ENCODE data around the gene LLGL2. TPM values are rescaled to one million over a fixed set of nuclear protein-coding genes. Genes with fewer than 3 reads are reported as not detected.
"Not testable (repeated sequence)": the region's sequence is repeated elsewhere in the genome, so short reads cannot be mapped to it uniquely, and the experiment has no call there.

The LLGL2 gene
- total RNA-seq, 1 experiment from 2014 or later = 0.06 TPM

DNA sequence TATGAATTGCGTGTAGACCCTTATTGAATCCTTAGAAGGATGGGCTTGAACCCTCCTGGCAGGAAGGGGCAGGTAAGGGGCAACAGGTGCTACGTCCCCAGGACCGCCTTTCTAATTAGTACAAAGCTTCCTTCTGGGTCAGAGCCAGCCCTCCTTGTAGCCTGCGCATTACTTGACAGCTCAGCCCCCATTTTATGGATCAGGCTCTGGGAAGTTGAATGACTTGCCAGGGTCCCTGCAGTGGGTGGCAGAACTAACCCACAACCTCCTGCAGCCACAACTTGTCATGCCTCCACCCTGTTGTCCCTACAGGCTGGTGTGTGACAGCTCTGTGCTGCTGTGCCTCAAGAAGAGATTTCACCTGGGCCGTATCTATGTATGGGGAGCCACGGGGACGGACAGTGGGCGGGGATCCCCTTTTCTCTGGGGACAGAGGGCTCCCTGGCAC is 64.8 kb downstream of the LLGL2 start:
- no peak for DNase-seq (ENCODE audit: low read depth)

DNA sequence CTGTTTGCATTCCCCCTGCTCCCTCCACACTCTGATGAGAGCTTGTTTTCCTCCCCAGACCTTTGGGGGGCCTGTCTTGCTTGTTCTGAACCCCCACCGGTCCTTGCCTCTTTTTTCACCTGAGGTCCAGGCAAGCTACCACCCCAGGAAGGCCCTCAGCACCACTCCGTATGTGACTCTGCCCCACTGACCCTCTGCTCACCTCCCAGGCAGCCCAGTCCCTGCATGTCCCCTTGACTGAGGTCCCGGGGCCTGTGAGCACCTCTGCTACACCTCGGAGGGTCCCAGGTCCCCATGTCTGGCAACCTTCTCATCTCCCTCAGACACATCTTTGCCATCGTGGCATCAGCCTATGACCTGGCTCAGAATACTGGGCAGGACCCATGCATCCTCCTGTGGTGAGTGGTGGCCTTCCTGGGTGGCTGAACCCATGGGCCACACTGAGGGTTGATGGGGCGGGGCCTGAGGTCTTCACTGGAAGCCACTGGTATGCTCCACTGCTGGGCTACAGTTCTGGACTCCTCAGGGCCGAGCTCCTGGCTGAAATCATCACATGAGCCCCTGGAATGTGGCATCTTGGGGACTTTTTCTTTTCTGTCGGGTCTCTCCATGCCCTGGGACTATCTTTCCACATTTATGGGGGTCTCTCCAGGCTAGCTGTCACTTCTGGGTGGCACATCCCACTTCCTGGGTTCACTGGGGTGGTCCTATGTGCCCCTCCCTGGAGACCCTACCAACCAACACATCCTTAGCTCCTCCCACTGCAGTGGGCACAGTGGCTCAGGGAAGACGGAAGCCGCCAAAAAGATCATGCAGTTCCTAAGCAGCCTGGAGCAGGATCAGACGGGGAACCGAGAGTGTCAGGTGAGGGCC is 65.6 kb downstream of the LLGL2 start:
- no peak for DNase-seq (ENCODE audit: low read depth)

DNA sequence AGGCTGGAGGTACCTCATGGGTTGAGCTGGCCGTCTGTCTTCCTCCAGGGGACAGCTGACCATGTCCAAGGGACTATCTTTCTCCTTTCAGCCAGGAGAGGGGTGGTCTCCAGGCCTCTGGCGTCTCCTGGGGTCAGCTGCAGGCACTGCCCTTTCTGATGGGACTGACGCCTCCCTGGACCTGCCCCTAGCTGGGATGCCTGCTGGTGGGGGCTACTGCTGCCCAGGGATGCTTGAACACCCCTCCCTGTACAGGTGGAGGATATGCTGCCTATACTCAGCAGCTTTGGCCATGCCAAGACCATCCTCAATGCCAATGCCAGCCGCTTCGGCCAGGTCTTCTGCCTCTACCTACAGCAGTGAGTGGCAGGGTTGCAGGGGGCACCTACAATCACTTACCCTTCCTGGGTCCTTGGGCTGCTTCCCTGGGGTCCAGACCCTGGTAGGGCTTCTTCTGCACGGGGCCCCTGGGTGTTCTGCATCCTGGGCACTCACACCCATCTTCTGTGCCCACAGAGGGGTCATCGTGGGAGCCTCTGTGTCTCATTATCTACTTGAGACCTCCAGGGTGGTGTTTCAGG is 66.3 kb downstream of the LLGL2 start:
- DNase-seq (ENCODE audit: low read depth) = no peak

DNA sequence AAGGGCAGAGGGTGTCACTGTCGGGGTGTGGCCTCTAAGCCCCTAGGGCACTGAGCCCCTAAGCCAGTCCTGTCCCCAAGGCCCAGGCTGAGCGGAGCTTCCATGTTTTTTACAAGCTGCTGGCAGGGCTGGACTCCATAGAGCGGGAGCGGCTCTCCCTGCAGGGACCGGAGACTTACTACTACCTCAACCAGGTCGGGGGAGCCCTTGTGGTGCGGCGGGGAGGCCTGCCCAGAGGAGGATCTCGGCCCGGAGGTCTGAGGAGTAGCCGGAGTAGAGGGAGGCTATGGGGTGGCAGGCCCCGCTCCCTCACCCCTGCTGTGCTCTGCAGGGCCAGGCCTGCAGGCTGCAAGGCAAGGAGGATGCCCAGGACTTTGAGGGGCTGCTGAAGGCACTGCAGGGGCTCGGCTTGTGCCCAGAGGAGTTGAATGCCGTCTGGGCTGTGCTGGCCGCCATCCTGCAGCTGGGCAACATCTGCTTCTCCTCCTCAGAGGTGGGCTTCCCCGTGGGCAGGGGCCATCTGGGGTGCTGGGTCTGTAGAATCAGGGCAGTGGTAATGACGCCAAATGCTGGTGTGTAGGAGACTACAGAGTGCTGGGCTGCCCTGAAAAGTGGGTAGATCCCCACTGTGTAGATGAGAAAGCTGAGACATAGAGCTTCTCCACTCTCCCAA is 67.0 kb downstream of the LLGL2 start:
- DNase-seq (ENCODE audit: low read depth) = no peak

DNA sequence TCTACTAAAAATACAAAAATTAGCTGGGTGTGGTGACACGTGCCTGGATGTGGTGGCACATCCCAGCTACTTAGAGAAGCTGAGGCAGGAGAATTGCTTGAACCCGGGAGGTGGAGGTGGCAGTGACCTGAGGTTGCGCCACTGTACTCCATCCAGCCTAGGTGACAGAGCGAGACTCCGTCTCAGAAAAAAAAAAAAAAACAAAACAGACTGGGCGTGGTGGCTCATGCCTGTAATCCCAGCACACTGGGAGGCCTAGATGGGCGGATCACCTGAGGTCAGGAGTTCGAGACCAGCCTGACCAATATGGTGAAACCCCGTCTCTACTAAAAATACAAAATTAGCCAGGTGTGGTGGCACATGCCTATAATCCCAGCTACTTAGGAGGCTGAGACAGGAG is 67.9 kb downstream of the LLGL2 start:
- not testable (repeated sequence) for DNase-seq (ENCODE audit: low read depth)

DNA sequence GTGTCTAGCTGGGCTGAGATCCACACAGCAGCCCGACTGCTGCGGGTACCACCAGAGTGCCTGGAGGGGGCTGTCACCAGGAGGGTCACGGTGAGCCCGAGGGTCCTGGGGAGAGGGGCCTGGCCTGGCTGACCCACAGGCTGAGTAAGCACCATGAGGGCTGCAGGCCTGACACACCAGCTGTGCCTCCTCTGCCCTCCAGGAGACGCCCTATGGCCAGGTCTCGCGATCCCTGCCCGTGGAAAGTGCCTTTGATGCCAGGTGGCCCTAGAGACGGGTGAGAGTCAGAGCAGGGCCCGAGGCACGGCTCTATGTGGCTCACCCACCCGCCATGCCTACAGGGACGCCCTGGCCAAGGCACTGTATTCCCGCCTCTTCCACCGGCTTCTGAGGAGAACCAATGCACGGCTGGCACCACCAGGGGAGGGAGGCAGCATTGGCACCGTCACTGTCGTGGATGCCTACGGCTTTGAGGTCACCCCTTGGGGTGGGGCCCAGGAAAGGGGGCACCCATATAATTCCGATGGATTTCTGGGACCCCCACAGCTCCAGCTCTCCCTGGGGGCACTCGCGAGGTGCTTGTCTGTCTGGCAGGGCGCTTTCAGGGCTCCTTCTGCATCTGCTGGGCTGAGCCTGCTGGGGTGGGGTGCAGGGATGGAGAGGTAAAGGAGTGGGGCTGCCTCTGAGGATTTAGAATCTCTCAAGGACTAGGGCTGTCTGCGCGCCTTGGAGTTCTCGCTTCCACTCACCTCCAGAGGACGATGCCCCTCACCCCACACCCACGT is 69.2 kb downstream of the LLGL2 start:
- DNase-seq (ENCODE audit: low read depth) = no peak

DNA sequence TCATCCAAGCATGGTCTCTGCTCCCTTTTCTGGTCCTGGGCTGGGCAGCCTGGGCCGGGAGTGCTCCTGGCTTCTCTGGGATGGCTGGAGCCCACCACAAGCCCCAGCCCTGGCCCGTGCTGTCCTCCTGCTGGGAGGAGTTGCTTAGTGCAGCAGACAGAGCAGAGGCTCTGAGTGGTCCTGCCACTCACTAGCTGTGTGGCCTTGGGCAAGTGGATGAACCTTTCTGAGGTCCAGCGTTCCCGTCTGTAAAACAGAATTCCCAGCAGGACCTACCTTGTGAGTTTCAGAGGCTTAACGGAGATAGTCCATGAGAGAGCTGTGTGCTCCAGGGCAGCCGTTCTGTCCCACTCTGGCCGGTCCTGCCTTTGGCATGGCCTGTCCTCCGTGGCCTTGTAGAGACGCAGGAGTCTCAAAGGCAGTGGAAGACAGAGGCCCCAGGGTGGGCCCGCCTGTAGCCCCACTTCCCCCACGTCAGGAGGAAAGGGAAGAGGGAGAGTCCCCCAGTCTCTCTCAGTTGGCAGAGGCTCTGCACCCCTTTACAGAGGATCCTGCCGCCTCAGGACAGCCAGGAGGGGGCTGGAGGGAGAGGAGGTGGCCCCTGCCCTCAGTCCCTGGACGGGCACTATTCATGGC is 69.9 kb downstream of the LLGL2 start:
- DNase-seq (ENCODE audit: low read depth) = no peak

DNA sequence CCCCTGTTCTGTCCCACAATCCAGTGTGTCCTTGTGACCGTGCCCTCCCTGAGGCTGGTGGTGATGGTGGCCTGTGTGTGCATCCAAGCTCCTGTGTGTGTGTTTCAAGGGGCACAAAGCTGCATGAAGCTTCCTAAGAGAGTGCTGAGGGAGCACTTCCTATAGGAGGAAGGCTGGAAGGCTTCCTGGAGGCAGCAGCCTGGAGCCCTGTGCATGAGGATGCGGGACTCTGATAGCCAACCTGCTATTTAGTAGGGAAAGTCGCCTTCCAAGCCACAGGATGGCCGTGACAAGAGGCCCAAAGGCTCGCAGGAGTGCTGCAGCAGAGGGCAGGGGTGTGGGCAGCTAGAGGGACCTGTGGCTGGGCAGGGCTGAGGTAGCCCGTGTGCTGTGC is 70.4 kb downstream of the LLGL2 start:
- no peak for DNase-seq (ENCODE audit: low read depth)

DNA sequence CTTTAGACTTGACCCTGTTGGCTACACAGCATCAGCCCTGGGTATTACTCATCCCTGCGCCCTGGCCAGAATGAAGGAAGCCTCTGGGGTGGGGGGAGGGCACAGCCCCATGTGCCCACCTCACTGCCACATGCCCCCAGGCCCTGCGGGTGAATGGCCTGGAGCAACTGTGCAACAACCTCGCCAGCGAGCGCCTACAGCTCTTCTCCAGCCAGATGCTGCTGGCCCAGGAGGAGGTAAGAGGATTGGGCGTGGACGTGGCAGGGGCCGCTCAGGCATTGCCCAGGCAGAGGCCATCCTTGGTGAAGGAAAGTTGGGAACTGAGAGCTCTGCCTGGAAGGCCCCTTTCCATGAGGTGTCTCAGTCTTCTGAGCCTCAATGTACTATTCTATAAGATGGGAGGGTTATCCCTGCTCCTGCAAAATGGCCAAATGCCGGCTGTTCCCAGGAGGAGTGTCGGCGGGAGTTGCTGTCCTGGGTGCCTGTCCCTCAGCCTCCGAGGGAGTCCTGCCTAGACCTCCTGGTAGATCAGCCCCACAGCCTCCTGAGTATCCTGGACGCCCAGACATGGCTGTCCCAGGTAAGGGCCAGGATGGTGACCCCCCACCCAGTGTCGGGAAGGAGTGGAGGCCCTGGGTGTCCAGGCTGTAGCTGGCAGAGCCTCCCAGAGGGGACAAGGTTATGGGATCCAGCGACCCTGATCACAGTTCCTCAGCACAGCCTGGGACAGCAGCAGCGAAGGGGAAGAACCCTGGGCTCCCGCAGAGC is 71.0 kb downstream of the LLGL2 start:
- DNase-seq (ENCODE audit: low read depth) = no peak

DNA sequence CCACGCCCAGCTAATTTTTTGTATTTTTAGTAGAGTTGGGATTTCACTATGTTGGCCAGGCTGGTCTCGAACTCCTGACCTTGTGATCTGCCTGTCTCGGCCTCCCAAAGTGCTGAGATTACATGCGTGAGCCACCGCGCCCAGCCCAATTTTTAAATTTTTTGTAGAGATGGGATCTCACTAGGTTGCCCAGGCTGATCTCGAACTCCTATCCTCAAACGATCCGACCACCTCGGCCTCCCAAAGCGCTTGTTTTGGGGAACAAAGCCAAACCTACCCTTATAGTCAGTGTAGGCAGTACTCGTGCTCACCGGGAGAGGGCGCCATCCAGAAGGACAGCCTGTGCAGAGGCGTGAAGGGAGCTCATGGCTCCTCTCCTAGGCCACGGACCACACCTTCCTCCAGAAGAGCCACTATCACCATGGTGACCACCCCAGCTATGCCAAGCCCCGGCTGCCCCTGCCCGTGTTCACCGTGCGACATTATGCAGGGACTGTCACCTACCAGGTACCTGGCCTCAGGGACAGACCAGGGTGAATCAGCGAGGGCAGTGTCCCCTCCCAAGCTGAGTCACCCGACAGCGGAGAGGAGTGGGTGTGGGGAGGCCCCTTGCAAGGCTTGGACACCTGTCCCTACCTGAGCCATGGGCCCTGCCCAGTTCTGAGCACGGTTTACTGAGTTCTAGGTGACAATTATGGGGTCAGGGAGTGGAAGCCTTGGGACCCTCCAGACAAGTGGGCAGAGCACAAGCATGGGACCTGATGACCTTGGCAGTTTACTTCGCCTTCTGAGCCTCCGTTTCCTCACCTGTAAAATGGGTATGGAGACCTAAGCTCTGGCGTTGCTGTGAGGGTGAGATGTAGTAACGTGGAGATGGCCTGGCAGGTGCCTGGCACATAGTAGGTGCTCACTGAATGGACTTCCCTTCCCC is 75.8 kb downstream of the LLGL2 start:
- peak; percentile 30 for DNase-seq (ENCODE audit: low read depth)

DNA sequence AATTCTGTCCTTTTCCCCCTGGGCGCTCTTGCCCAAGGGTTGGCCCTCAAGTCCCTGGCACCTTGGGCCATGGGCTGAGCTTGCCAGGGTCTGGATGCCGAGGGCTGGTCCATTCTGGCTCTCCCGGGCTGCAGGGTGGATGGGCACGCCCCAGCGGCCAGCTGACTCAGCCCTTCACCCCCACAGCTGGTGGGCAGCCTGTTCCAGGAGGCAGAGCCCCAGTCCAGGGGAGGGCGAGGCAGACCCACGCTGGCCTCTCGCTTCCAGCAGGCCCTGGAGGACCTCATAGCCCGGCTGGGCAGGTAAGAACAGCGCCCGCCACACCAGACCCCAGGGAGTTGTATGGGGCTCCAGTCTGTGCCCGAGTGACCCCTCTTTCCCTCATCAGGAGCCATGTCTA is 77.1 kb downstream of the LLGL2 start:
- DNase-seq (ENCODE audit: low read depth) = no peak

DNA sequence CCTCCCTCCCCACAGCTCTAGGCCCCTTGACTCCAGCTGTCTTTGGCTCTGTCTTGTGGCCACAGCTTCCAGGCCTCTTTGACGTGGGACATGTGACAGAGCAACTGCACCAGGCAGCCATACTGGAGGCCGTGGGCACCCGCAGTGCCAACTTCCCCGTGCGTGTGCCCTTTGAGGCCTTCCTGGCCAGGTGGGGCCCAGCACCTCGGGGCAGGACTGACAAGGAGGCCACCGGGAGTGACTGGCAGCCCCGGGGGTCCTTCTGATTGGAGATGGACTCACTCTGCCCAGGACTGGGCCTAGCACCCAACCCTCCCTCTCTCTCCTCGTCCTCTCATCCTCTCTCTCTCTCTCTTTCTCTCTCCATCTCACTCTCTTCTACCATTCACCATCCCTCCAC is 77.6 kb downstream of the LLGL2 start:
- no peak for DNase-seq (ENCODE audit: low read depth)

DNA sequence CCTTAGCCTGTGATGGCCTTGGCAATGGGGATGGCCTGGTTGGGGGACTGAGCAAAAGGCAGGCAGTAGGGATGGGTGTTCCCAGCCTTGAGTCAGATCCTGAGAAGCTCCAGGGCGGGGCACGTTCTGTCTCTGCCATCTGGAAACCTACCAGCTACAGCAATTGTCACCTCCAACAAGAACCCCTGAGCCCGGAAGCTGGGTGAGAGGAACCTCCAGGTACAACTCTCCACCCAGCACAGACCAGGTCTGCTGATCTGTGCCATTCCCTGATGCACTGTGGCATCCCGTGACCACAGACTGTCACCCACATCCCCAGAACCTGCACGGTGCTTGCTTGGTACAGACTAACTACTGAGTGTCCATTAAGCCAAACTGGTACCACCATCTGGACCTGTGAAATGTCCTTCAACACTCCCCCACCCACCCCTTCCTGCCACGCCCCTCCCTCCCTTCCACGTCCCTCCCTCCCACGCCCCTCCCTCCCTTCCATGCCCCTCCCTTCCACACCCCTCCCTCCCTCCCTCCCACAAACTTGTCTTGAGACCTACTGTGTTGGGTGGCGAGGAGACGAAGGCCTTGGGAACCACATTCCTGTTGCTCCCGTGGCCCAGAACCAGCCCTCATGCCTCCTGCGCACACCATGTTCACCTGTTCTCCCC is 78.7 kb downstream of the LLGL2 start:
- DNase-seq (ENCODE audit: low read depth) = no peak

DNA sequence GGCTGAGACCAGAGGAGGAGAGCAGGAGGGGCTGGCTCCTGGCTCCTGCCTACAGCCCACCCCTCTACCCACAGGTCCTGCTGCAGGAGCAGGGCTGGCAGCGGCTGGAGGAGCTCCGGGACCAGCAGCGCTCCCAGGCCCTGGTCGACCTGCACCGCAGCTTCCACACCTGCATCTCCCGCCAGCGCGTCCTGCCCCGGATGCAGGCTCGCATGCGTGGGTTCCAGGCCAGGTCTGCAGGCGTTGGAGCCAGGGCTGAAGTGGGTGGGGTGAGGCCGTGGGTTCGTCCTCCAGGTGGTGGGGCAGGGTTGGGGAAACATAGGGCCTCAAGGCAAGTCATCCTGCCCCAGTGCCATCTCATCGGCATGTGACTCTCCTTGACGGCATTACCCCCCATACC is 80.3 kb downstream of the LLGL2 start:
- DNase-seq (ENCODE audit: low read depth) = no peak

DNA sequence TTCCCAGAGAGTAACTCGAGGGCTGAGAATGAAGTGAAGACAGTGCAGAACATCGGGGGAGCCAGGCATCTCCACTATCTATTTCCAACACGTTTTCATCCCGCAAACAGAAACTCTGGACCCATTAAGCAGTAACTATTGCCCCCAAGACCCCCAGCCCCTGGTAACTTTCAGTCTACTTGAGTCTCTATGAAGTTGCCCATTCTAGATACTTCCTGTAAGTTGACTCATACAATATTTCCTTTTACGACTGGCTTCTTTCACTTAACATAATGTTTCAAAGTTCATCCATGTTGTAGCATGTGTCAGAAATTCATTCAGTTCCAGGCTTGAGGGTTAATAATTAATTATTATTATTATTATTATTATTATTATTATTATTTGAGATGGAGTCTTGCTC is 81.6 kb downstream of the LLGL2 start:
- DNase-seq (ENCODE audit: low read depth) = no peak

DNA sequence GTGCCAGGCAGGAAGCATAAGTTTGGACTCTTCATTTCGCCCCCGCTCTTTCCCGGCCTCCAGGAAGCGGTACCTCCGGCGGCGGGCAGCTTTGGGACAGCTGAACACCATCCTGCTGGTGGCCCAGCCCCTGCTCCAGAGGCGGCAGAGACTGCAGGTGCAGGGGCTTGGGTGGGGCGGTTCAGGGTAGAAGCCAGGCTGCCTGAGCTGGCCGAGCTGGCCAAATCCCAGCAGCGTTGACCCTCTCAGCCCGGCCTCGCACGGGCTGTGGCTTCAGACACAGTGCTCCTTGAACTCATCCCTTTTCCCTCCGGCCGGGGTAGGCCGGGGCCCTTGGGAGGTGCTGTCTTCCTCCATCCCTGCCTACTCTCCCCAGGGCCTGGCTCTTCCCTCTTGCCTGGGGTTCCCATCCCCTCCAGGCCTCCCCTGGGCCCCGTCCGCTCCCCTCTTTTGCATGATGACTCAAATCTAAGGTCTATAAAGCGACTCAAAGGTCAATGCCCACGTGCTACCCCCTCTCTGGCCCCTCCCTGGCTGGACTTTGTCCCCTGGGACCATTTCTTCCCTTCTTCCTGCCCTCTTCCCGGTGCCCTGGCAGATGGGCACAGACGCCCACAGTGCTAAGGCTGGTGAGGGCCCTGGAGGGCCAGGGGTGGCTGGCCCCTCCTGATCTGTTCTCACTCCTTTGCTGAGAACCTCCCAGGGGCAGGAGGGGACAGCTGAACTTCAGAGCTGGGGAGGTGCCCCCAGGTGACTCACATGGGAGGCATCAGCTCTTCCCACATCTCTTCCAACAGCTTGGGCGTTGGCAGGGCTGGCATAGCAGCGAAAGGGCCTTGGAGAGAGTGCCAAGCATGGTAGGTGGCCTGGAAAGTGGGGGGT is 84.8 kb downstream of the LLGL2 start:
- peak; percentile 13 for DNase-seq (ENCODE audit: low read depth)

DNA sequence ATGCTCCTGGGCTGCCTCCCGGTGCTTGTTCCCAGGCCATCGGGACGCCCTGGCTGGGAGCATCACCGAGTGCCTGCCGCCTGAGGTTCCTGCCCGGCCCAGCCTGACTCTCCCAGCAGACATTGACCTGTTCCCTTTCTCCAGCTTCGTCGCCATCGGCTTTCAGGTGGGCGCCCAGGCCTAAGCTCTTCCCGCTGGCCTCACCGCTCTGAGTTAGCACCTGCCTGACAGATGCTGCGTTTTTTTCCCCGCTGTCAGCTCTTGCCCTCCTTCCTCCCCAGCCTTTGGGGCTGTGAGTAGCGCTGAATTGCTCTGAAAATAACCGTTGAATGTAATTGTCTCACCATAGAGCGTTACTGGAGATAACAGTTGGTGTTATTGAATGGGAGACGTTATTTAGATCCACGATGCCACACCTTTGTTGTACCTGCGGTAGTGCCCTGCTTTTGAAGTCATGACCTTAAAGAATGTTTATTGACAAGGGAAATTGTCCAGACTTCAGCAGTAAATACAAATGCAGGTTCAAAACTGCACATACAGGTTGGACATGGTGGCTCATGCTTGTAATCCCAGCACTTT is 86.4 kb downstream of the LLGL2 start:
- no peak for DNase-seq (ENCODE audit: low read depth)
